Posterior cingulate gyrus (tissue), 11 donors: ENCODE data around the gene ATP5PF.
A peak's percentile ranks its signal among the peaks of the same experiment; 100 is the strongest.
"Not testable (repeated sequence)": the region's sequence is repeated elsewhere in the genome, so short reads cannot be mapped to it uniquely, and the experiment has no call there.

ENCODE experiments used
- DNase-seq, 10 donors: peaks; one replicate each; pipeline versions ENCODE4 v3.0.0 to v3.0.0-alpha.2; 2020 to 2021; ENCODE audit warnings: mixed read lengths in 3 of 10
- intact Hi-C: fragments of 100-400 bp; cut with DNase I; formaldehyde crosslinking; loops from one replicate; pipeline ENCODE4 v1.15.1; 2023

ATP5PF gene

GRCh38 chr21:25732091-25732760, 2.5 kb downstream of the ATP5PF start:
- DNase-seq: no peak

GRCh38 chr21:25722631-25723030, 12.1 kb downstream of the ATP5PF start:
- intact Hi-C loops: no loop called here

More at GRCh38 chr21:25732091-25732760, 2.5 kb downstream of the ATP5PF start:
- intact Hi-C loops: loop anchor here (10.0 kb wide), 1 partner anchor 443 kb away; the partner anchor contains the start of gene APP

GRCh38 chr21:25721987-25722386, 12.7 kb downstream of the ATP5PF start:
- intact Hi-C loops: no loop called here
- DNase-seq: no peak

More at GRCh38 chr21:25722631-25723030, 12.1 kb downstream of the ATP5PF start:
- DNase-seq: peak in 1 of 10 donors; percentile 49

- intact Hi-C loops: no loop called here
- no peak for DNase-seq
Measured at GRCh38 chr21:25717491-25718147, 17.1 kb downstream of the ATP5PF start.

- DNase-seq, intact Hi-C loops: not testable (repeated sequence)
Measured at GRCh38 chr21:25714066-25714465, 20.6 kb downstream of the ATP5PF start.

- intact Hi-C loops: no loop called here
- DNase-seq: no peak
Measured at GRCh38 chr21:25710550-25710949, 24.2 kb downstream of the ATP5PF start.

- no peak for DNase-seq
- intact Hi-C loops: no loop called here
Measured at GRCh38 chr21:25709684-25710265, 24.9 kb downstream of the ATP5PF start.

GRCh38 chr21:25708467-25709065, 26.1 kb downstream of the ATP5PF start:
- intact Hi-C loops: loop anchor here (1.0 kb wide), 1 partner anchor 100 kb away; no protein-coding TSS in a partner anchor
- peak in 5 of 10 donors; percentile 19 to 81 (median 27) for DNase-seq

- intact Hi-C loops: no loop called here
- DNase-seq: no peak
Measured at GRCh38 chr21:25701529-25701928, 33.2 kb downstream of the ATP5PF start.

GRCh38 chr21:25700741-25701140, 34.0 kb downstream of the ATP5PF start:
- intact Hi-C loops: no loop called here

GRCh38 chr21:25695461-25695860, 39.2 kb downstream of the ATP5PF start:
- DNase-seq: peak in 1 of 10 donors; percentile 62
- intact Hi-C loops: not testable (repeated sequence)

More at GRCh38 chr21:25700741-25701140, 34.0 kb downstream of the ATP5PF start:
- DNase-seq: no peak

GRCh38 chr21:25691976-25692375, 42.7 kb downstream of the ATP5PF start:
- intact Hi-C loops: no loop called here

GRCh38 chr21:25689226-25689625, 45.5 kb downstream of the ATP5PF start:
- no peak for DNase-seq
- intact Hi-C loops: no loop called here

More at GRCh38 chr21:25691976-25692375, 42.7 kb downstream of the ATP5PF start:
- DNase-seq: no peak

- intact Hi-C loops: no loop called here
Measured at GRCh38 chr21:25688275-25689155, 46.2 kb downstream of the ATP5PF start.

GRCh38 chr21:25687787-25688186, 46.9 kb downstream of the ATP5PF start:
- DNase-seq: no peak
- intact Hi-C loops: no loop called here

More at GRCh38 chr21:25688275-25689155, 46.2 kb downstream of the ATP5PF start:
- DNase-seq: no peak

GRCh38 chr21:25682382-25682781, 52.3 kb downstream of the ATP5PF start:
- DNase-seq: no peak
- intact Hi-C loops: no loop called here

- intact Hi-C loops: no loop called here
- DNase-seq: no peak
Measured at GRCh38 chr21:25676451-25676850, 58.3 kb downstream of the ATP5PF start.
